Aorta (tissue), 5 donors: ENCODE results near the gene FRY. TPM values are rescaled to one million over a fixed set of nuclear protein-coding genes. Genes with fewer than 3 reads are reported as not detected.

Experiments
- ATAC-seq: fragments of 200-7000 bp; cut with Tn5 transposase; one replicate; pipeline ENCODE4 v1.9.1; 2022; ENCODE audit warnings: moderate library complexity; ENCODE audit not compliant: low FRiP score
- DNase-seq, 2 donors: peaks; one replicate each; pipeline ENCODE4 v3.0.0-alpha.2; 2020
- H3K27ac ChIP-seq, 2 donors: one replicate each; pipeline ENCODE4 v1.5.1; 2013; ENCODE audit warnings: low read length in 2 of 2, mild to moderate bottlenecking in 2 of 2, moderate library complexity in 2 of 2, control low read depth in 1 of 2, inconsistent platforms in 1 of 2, low read depth in 1 of 2
- H3K27me3 ChIP-seq, 2 donors: one replicate each; pipeline ENCODE4 v1.6.1; 2013; ENCODE audit warnings: control low read depth in 1 of 2, low read length in 1 of 2, mild to moderate bottlenecking in 1 of 2, moderate library complexity in 1 of 2; ENCODE audit not compliant: insufficient read depth in 2 of 2, control insufficient read depth in 1 of 2
- H3K36me3 ChIP-seq, 2 donors: one replicate each; pipeline ENCODE4 v1.6.1; 2013; ENCODE audit warnings: control low read depth in 1 of 2, low read length in 1 of 2, mild to moderate bottlenecking in 1 of 2; ENCODE audit not compliant: insufficient read depth in 2 of 2, control insufficient read depth in 1 of 2
- H3K4me1 ChIP-seq, 2 donors: one replicate each; pipeline ENCODE4 v1.6.1; 2013; ENCODE audit warnings: low read length in 2 of 2, control low read depth in 1 of 2, mild to moderate bottlenecking in 1 of 2, moderate library complexity in 1 of 2; ENCODE audit not compliant: insufficient read depth in 2 of 2, control insufficient read depth in 1 of 2
- H3K4me3 ChIP-seq, 2 donors: one replicate each; pipeline ENCODE4 v1.5.1; 2013; ENCODE audit warnings: low read length in 2 of 2, control low read depth in 1 of 2, mild to moderate bottlenecking in 1 of 2
- H3K9me3 ChIP-seq: one replicate; pipeline ENCODE4 v1.6.1; 2013; ENCODE audit warnings: mild to moderate bottlenecking, low read length; ENCODE audit not compliant: control insufficient read depth
- WGBS, 2 donors: extraction: QIAGEN DNeasy Blood & Tissue Kit; methylation state at CpG; one replicate each; pipeline ENCODE4 v1.1.7; 2013; 5-methylcytosine and 5-hydroxymethylcytosine counted together
- intact Hi-C, 2 donors: fragments of 100-400 bp; cut with DNase I; formaldehyde crosslinking; loops; one replicate each; pipeline versions ENCODE4 v1.14.2 to v1.15.0; 2022
- polyA plus RNA-seq, 2 donors: library from polyadenylated mRNA; stranded (reverse); fragments of 200-250 nt; gene quantifications; one replicate each; pipeline ENCODE4 v1.2.3, GENCODE V29; 2013
- total RNA-seq, 2 donors: library from RNA; stranded (reverse); fragmentation: NEBNext Ultra II Directional; extraction: Animal tissue kit (Norgen Biotek cat#: 25700); gene quantifications; one replicate each; pipeline ENCODE4 v1.2.1, GENCODE V29; 2021
- donor health status: healthy with polysubstance abuse.
- donor health status: Bipolar disorder and iron deficiency.
- donor health status: DM: no; HTN: no; CAD: no.
- donor health status: DM: no; HTN: no; CAD: no.
- donor health status: DM: yes; HTN: yes; CAD: no.

The FRY gene
- total and polyA plus RNA-seq, 4 donors, result 24.8 to 328 (median 95.0) TPM

- Histone ChIP-seq H3K9me3 (no peaks in the 10 kb centered on the region), H3K4me1 (no peaks in the 10 kb centered on the region), H3K36me3 (no peaks in the 10 kb centered on the region), H3K4me3 (no peak overlapping the region), H3K27ac (no peak overlapping the region), H3K27me3 (no peaks in the 10 kb centered on the region)
- 56 to 65% methylated on average over 4 of the region's 4 CpGs for WGBS, 2 donors
- DNase-seq (no peak), ATAC-seq (peak; percentile 9)
- intact Hi-C loops, result loop anchor here in 1 of 2 donors (5.0 to 10.0 kb wide), 2 partner anchors 182 to 280 kb away; no protein-coding TSS in a partner anchor
These were observed 9.3 kb upstream of the FRY start for GRCh38 chr13:32022311-32022710.

GRCh38 chr13:32023096-32023495 is 8.5 kb upstream of the FRY start:
- no peaks in the 10 kb centered on the region for H3K9me3 ChIP-seq
- H3K4me1 ChIP-seq, result no peaks in the 10 kb centered on the region
- DNase-seq (no peak), ATAC-seq (no peak)
- H3K4me3 ChIP-seq, result no peak overlapping the region
- no peak overlapping the region for H3K27ac ChIP-seq
- no peaks in the 10 kb centered on the region for H3K27me3 ChIP-seq
- H3K36me3 ChIP-seq, result no peaks in the 10 kb centered on the region
- intact Hi-C loops, result loop anchor here in 1 of 2 donors (5.0 to 10.0 kb wide), 2 partner anchors 182 to 279 kb away; no protein-coding TSS in a partner anchor
- WGBS, 2 donors, result 89 to 92% methylated on average over 3 of the region's 3 CpGs

- ATAC-seq (no peak), DNase-seq (no peak)
- intact Hi-C loops, result loop anchor here in 1 of 2 donors (5.0 to 10.0 kb wide), 2 partner anchors 181 to 279 kb away; no protein-coding TSS in a partner anchor
- H3K9me3 ChIP-seq, result no peaks in the 10 kb centered on the region
- H3K27me3 ChIP-seq, result no peaks in the 10 kb centered on the region
- H3K4me1 ChIP-seq, result no peaks in the 10 kb centered on the region
- no peak overlapping the region for H3K4me3 ChIP-seq
- no peak overlapping the region for H3K27ac ChIP-seq
- 83 to 89% methylated on average over 3 of the region's 3 CpGs for WGBS, 2 donors
- H3K36me3 ChIP-seq, result no peaks in the 10 kb centered on the region
These were observed 7.9 kb upstream of the FRY start for GRCh38 chr13:32023698-32024097.

GRCh38 chr13:32024750-32025149 is 6.8 kb upstream of the FRY start:
- no peaks in the 10 kb centered on the region for H3K27me3 ChIP-seq
- no peaks in the 10 kb centered on the region for H3K9me3 ChIP-seq
- intact Hi-C loops, result loop anchor here in 1 of 2 donors (5.0 to 10.0 kb wide), 2 partner anchors 180 to 278 kb away; no protein-coding TSS in a partner anchor
- no peak overlapping the region for H3K27ac ChIP-seq
- DNase-seq (no peak), ATAC-seq (no peak)
- no peak overlapping the region for H3K4me3 ChIP-seq
- H3K4me1 ChIP-seq, result no peaks in the 10 kb centered on the region
- 94 to 98% methylated on average over 2 of the region's 2 CpGs for WGBS, 2 donors
- no peaks in the 10 kb centered on the region for H3K36me3 ChIP-seq

- DNase-seq (no peak), ATAC-seq (no peak)
- Histone ChIP-seq H3K9me3 (no peaks in the 10 kb centered on the region), H3K27me3 (no peaks in the 10 kb centered on the region), H3K4me1 (no peaks in the 10 kb centered on the region), H3K4me3 (no peak overlapping the region), H3K27ac (no peak overlapping the region), H3K36me3 (no peaks in the 10 kb centered on the region)
- intact Hi-C loops, result loop anchor here in 1 of 2 donors (10.0 kb wide), 1 partner anchor 179 kb away; no protein-coding TSS in a partner anchor
- 96% methylated on average over 2 of the region's 2 CpGs for WGBS, 2 donors
These were observed 5.8 kb upstream of the FRY start for GRCh38 chr13:32025730-32026129.

- no peak overlapping the region for H3K27ac ChIP-seq
- H3K4me3 ChIP-seq, result no peak overlapping the region
- 91 to 99% methylated on average over 3 of the region's 3 CpGs for WGBS, 2 donors
- no peaks in the 10 kb centered on the region for H3K9me3 ChIP-seq
- no peaks in the 10 kb centered on the region for H3K4me1 ChIP-seq
- DNase-seq, result no peak
- no peaks in the 10 kb centered on the region for H3K36me3 ChIP-seq
- intact Hi-C loops, result loop anchor here in 1 of 2 donors (10.0 kb wide), 1 partner anchor 178 kb away; no protein-coding TSS in a partner anchor
- no peak for ATAC-seq
- H3K27me3 ChIP-seq, result no peaks in the 10 kb centered on the region
These were observed 5.0 kb upstream of the FRY start for GRCh38 chr13:32026623-32027022.

- intact Hi-C loops, result loop anchor here in 1 of 2 donors (10.0 kb wide), 1 partner anchor 176 kb away; no protein-coding TSS in a partner anchor
- H3K4me1 ChIP-seq, result no peaks in the 10 kb centered on the region
- no peak for ATAC-seq
- no peaks in the 10 kb centered on the region for H3K36me3 ChIP-seq
- 90 to 91% methylated on average over 3 of the region's 3 CpGs for WGBS, 2 donors
- no peaks in the 10 kb centered on the region for H3K27me3 ChIP-seq
- no peaks in the 10 kb centered on the region for H3K9me3 ChIP-seq
- no peak for DNase-seq
- H3K27ac ChIP-seq, result no peak overlapping the region
- no peak overlapping the region for H3K4me3 ChIP-seq
These were observed 2.9 kb upstream of the FRY start for GRCh38 chr13:32028711-32029110.

GRCh38 chr13:32029684-32030083 is 1.9 kb upstream of the FRY start:
- Histone ChIP-seq H3K4me3 (no peak overlapping the region), H3K27me3 (no peaks in the 10 kb centered on the region), H3K27ac (no peak overlapping the region), H3K4me1 (peaks cover 0 to 3% of the 10 kb centered on the region in 2 donors), H3K9me3 (no peaks in the 10 kb centered on the region), H3K36me3 (no peaks in the 10 kb centered on the region)
- ATAC-seq, result no peak
- no peak for DNase-seq
- intact Hi-C loops, result loop anchor here in 1 of 2 donors (5.0 to 10.0 kb wide), 2 partner anchors 88 to 175 kb away; no protein-coding TSS in a partner anchor
- WGBS, 2 donors, result 89 to 90% methylated on average over 6 of the region's 6 CpGs

- Histone ChIP-seq H3K4me1 (peaks cover 3% of the 10 kb centered on the region in 2 donors), H3K4me3 (peak overlapping the region; percentile 69 to 86), H3K27ac (peak overlapping the region in 1 of 2 donors; percentile 46), H3K9me3 (no peaks in the 10 kb centered on the region), H3K27me3 (no peaks in the 10 kb centered on the region), H3K36me3 (no peaks in the 10 kb centered on the region)
- intact Hi-C loops, result loop anchor here in 1 of 2 donors (5.0 kb wide), 1 partner anchor 85 kb away; no protein-coding TSS in a partner anchor
- 5 to 8% methylated on average over 3 of the region's 3 CpGs for WGBS, 2 donors
- ATAC-seq, result no peak
- DNase-seq, result no peak
These were observed 319 bp downstream of the FRY start for GRCh38 chr13:32031815-32032370.
